ENCODE measurements around the gene SLC18A2. TPM values are rescaled to one million over a fixed set of nuclear protein-coding genes. Genes with fewer than 3 reads are reported as not detected.

Gene SLC18A2
- total and polyA plus RNA-seq, 9 of the 15 experiments (the other 6 are each of a cell fraction or from before 2014, with no cell fraction given), result 0.03 to 5.4 (median 0.40) TPM

- no peak overlapping the region for H3K27ac ChIP-seq (ENCODE audit: extremely low read depth, low read depth, low read length)
- ChIA-PET CTCF (ENCODE audit: low intra/inter-chr PET ratio) (no interaction called here), POLR2A (no interaction called here)
- no peaks in the 10 kb centered on the region for H3K27me3 ChIP-seq (ENCODE audit: control insufficient read depth in 2 of 2, insufficient read depth in 2 of 2, low read length in 2 of 2)
- H3K4me1 ChIP-seq (replicated peaks in 1 of 2; ENCODE audit: control insufficient read depth in 2 of 2, insufficient read depth in 2 of 2, low read length in 2 of 2), result peaks cover 5 to 32% of the 10 kb centered on the region in 2 experiments; a peak in 4 of 5 replicates
- no peaks in the 10 kb centered on the region for H3K9me3 ChIP-seq (replicated peaks; ENCODE audit: control insufficient read depth, insufficient read depth, low read depth, low read length)
- ATAC-seq, result no peak
- in situ Hi-C loops (cut with MboI), result no loop called here
- no peaks in the 10 kb centered on the region for H4K20me1 ChIP-seq (replicated peaks; ENCODE audit: control insufficient read depth, insufficient read depth, low read length)
- intact Hi-C loops (cut with micrococcal nuclease), result no loop called here
- no TSS peak for BruUV-seq (replicated peaks)
- H3K79me2 ChIP-seq (ENCODE audit: control insufficient read depth, insufficient read depth, low read length), result no peaks in the 10 kb centered on the region
- no peak overlapping the region for H3K4me3 ChIP-seq
- H3K9me1 ChIP-seq (ENCODE audit: control insufficient read depth, insufficient read depth, low read length), result no peaks in the 10 kb centered on the region
- DNase-seq (ENCODE audit: extremely low read depth in 1 of 4, low spot score in 3 of 4), result no peak
- no peaks in the 10 kb centered on the region for H3K36me3 ChIP-seq (ENCODE audit: control insufficient read depth, insufficient read depth, low read length)
- FAIRE-seq, result no peak
- H3K4me2 ChIP-seq (ENCODE audit: insufficient read depth, low read length), result no peak overlapping the region
- H3K9ac ChIP-seq (ENCODE audit: insufficient read depth in 1 of 2, low read depth in 2 of 2, low read length in 2 of 2), result no peak overlapping the region
- no peak overlapping the region for H2AFZ ChIP-seq (ENCODE audit: low read depth, low read length)
- 69% methylated on average over 2 of the region's 2 CpGs for WGBS (ENCODE audit: insufficient coverage, low coverage, missing lambda C conversion rate)
- TF ChIP-seq NR2F6 (CRISPR knock-in tag; IDR thresholded peaks at IDR 0.05) (no peak), CREB3 (tag; conservative IDR thresholded peaks at IDR 0.05; ENCODE audit: low read depth) (no peak), STAG1 (CRISPR knock-in tag; IDR thresholded peaks at IDR 0.05; ENCODE audit: borderline replicate concordance) (no peak), MGA (IDR thresholded peaks at IDR 0.05) (no peak), JUND (IDR thresholded peaks at IDR 0.05; ENCODE audit: borderline replicate concordance, low read depth, low read length) (no peak), JUND (tag; IDR thresholded peaks at IDR 0.05; ENCODE audit: borderline replicate concordance, low read depth, low read length) (no peak), ETV6 (IDR thresholded peaks at IDR 0.05; ENCODE audit: borderline replicate concordance in 1 of 2, low read depth in 2 of 2, low read length in 1 of 2) (no peak), ETV6 (CRISPR knock-in tag; IDR thresholded peaks at IDR 0.05; ENCODE audit: borderline replicate concordance) (no peak), POU5F1 (IDR thresholded peaks at IDR 0.05; ENCODE audit: borderline replicate concordance, low read depth, low read length, partially characterized antibody) (no peak)
These were observed 28.0 kb downstream of the SLC18A2 start for GRCh38 chr10:117268907-117269306.
